GM12872 (cell line): ENCODE data around the gene TXK.

Experiments
- CTCF ChIP-seq: IDR thresholded peaks from 3 replicates; pipeline ENCODE4 v1.5.1; 2011; ENCODE audit warnings: low read depth, mild to moderate bottlenecking, low read length, moderate library complexity; ENCODE audit not compliant: insufficient read depth

The TXK gene

GRCh38 chr4:48126621-48127020 is 7.4 kb downstream of the TXK start:
- TF ChIP-seq CTCF: no peak

DNA sequence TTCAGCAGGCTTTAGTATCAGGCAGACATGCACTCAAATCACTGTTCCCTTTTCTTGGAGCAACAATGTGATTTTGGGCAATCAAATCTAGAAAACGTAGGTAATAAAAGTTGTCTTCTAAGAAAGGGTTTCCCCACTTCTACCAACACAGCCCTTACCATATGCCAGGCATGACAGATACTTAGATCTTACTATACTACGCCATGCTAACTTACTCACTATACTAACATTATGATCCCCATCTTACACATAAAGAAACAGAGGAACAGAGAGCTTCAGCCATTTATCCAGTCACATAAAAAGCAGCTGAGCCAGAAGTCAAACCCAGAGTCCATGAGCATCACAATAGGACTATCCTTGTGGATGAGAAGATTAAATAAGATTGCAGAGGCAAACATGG is 9.2 kb downstream of the TXK start:
- TF ChIP-seq CTCF: no peak

- no peak for TF ChIP-seq CTCF
These were observed 11.3 kb downstream of the TXK start for GRCh38 chr4:48122756-48123155.

GRCh38 chr4:48121180-48121579 is 12.9 kb downstream of the TXK start:
- no peak for TF ChIP-seq CTCF

GRCh38 chr4:48120132-48120531 is 13.9 kb downstream of the TXK start:
- TF ChIP-seq CTCF: no peak

GRCh38 chr4:48119646-48120045 is 14.4 kb downstream of the TXK start:
- TF ChIP-seq CTCF: no peak

- no peak for TF ChIP-seq CTCF
These were observed 16.0 kb downstream of the TXK start for GRCh38 chr4:48118081-48118480.

DNA sequence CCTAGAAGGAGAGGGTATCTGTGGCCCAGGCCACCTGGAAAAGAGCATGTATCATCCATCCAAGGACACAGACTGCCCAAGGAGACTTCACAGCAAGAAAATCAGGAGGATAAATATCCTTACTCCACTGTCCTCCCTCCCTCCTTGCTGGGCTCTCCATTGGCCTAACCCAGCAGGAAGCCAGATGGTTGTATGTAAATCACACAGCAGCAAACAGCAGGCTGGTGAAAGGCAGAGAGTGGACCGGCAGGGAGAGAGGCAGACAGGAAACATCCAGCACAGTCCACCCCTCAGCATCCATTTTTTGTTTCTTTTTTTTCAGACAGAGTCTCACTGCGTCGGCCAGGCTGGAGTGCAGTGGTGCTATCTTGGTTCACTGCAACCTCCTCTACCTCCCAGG is 17.5 kb downstream of the TXK start:
- TF ChIP-seq CTCF: no peak
